ENCODE measurements around the gene F8. TPM values are rescaled to one million over a fixed set of nuclear protein-coding genes. Genes with fewer than 3 reads are reported as not detected.
"Not testable (repeated sequence)": the region's sequence is repeated elsewhere in the genome, so short reads cannot be mapped to it uniquely, and the experiment has no call there.

Gene F8
- total and polyA plus RNA-seq, 10 of the 15 experiments (the other 5 are each of a cell fraction or from before 2014, with no cell fraction given) = 3.0 to 8.1 (median 5.1) TPM

- no peak for TF ChIP-seq BCL3 (IDR thresholded peaks at IDR 0.05; ENCODE audit: borderline replicate concordance, insufficient read depth, low read depth, low read length, poor library complexity, severe bottlenecking)
Measured at GRCh38 chrX:154890990-154891639, 131.4 kb downstream of the F8 start (continued).

- H3K27me3 ChIP-seq (replicated peaks in 1 of 2; ENCODE audit: control insufficient read depth in 2 of 2, insufficient read depth in 2 of 2, low read length in 1 of 2); DNase-seq (ENCODE audit: low read depth, low spot score); H3K9me3 ChIP-seq (replicated peaks; ENCODE audit: control insufficient read depth, insufficient read depth, low read length); H3K4me2 ChIP-seq (ENCODE audit: control insufficient read depth, insufficient read depth); H3K36me3 ChIP-seq (ENCODE audit: control insufficient read depth in 2 of 2, insufficient read depth in 2 of 2, low read length in 1 of 2); POLR2A ChIA-PET; in situ Hi-C loops (cut with MboI); H2AFZ ChIP-seq (ENCODE audit: control insufficient read depth, low read depth, low read length); SMC1A ChIA-PET (ENCODE audit: uncharacterized antibody, unreplicated experiment); H3K4me1 ChIP-seq (ENCODE audit: control insufficient read depth, insufficient read depth, low read length); H3K9ac ChIP-seq (ENCODE audit: control insufficient read depth, insufficient read depth, low read length); RAD21 ChIA-PET (ENCODE audit: unreplicated experiment); FAIRE-seq; H3K4me3 ChIP-seq; H4K20me1 ChIP-seq (ENCODE audit: control insufficient read depth, insufficient read depth); BruUV-seq (replicated peaks); intact Hi-C loops (cut with micrococcal nuclease; ENCODE audit: unreplicated experiment); H3K79me2 ChIP-seq (ENCODE audit: control insufficient read depth, insufficient read depth, low read length); H3K27ac ChIP-seq (ENCODE audit: control insufficient read depth, insufficient read depth); CTCF ChIA-PET: not testable (repeated sequence)
- WGBS (ENCODE audit: insufficient coverage, insufficient replicate concordance, low lambda C conversion rate, missing lambda C conversion rate) = no CpG with 5 or more reads among the region's 62 CpGs
- peak; percentile 62 for ATAC-seq
Measured at GRCh38 chrX:154886789-154887221, 135.7 kb downstream of the F8 start.

GRCh38 chrX:154886069-154886788, 136.3 kb downstream of the F8 start, which contains the start of gene F8A1:
Gene F8A1, plus strand, starts transcription at chrX:154886355. Its CDS starts 20 bp downstream, at chrX:154886375.
- H3K4me2 ChIP-seq (ENCODE audit: control insufficient read depth, insufficient read depth); FAIRE-seq; H3K9me3 ChIP-seq (replicated peaks; ENCODE audit: control insufficient read depth, insufficient read depth, low read length); intact Hi-C loops (cut with micrococcal nuclease; ENCODE audit: unreplicated experiment); H3K4me1 ChIP-seq (ENCODE audit: control insufficient read depth, insufficient read depth, low read length); H4K20me1 ChIP-seq (ENCODE audit: control insufficient read depth, insufficient read depth); in situ Hi-C loops (cut with MboI); H3K4me3 ChIP-seq; H2AFZ ChIP-seq (ENCODE audit: control insufficient read depth, low read depth, low read length); RAD21 ChIA-PET (ENCODE audit: unreplicated experiment); H3K27ac ChIP-seq (ENCODE audit: control insufficient read depth, insufficient read depth); CTCF ChIA-PET; DNase-seq (ENCODE audit: low read depth, low spot score); H3K36me3 ChIP-seq (ENCODE audit: control insufficient read depth in 2 of 2, insufficient read depth in 2 of 2, low read length in 1 of 2); POLR2A ChIA-PET; BruUV-seq (replicated peaks); H3K27me3 ChIP-seq (replicated peaks in 1 of 2; ENCODE audit: control insufficient read depth in 2 of 2, insufficient read depth in 2 of 2, low read length in 1 of 2); H3K79me2 ChIP-seq (ENCODE audit: control insufficient read depth, insufficient read depth, low read length); H3K9ac ChIP-seq (ENCODE audit: control insufficient read depth, insufficient read depth, low read length); SMC1A ChIA-PET (ENCODE audit: uncharacterized antibody, unreplicated experiment): not testable (repeated sequence)
- ATAC-seq = peak; percentile 81
- WGBS (ENCODE audit: insufficient coverage, insufficient replicate concordance, low lambda C conversion rate, missing lambda C conversion rate) = no CpG with 5 or more reads among the region's 91 CpGs

GRCh38 chrX:154885549-154885948, 137.0 kb downstream of the F8 start:
- BruUV-seq (replicated peaks); FAIRE-seq; H3K4me2 ChIP-seq (ENCODE audit: control insufficient read depth, insufficient read depth); SMC1A ChIA-PET (ENCODE audit: uncharacterized antibody, unreplicated experiment); H3K27ac ChIP-seq (ENCODE audit: control insufficient read depth, insufficient read depth); H3K9me3 ChIP-seq (replicated peaks; ENCODE audit: control insufficient read depth, insufficient read depth, low read length); H2AFZ ChIP-seq (ENCODE audit: control insufficient read depth, low read depth, low read length); H4K20me1 ChIP-seq (ENCODE audit: control insufficient read depth, insufficient read depth); RAD21 ChIA-PET (ENCODE audit: unreplicated experiment); H3K4me1 ChIP-seq (ENCODE audit: control insufficient read depth, insufficient read depth, low read length); CTCF ChIA-PET; H3K4me3 ChIP-seq; H3K9ac ChIP-seq (ENCODE audit: control insufficient read depth, insufficient read depth, low read length); H3K27me3 ChIP-seq (replicated peaks in 1 of 2; ENCODE audit: control insufficient read depth in 2 of 2, insufficient read depth in 2 of 2, low read length in 1 of 2); H3K79me2 ChIP-seq (ENCODE audit: control insufficient read depth, insufficient read depth, low read length); DNase-seq (ENCODE audit: low read depth, low spot score); H3K36me3 ChIP-seq (ENCODE audit: control insufficient read depth in 2 of 2, insufficient read depth in 2 of 2, low read length in 1 of 2); in situ Hi-C loops (cut with MboI); intact Hi-C loops (cut with micrococcal nuclease; ENCODE audit: unreplicated experiment); POLR2A ChIA-PET: not testable (repeated sequence)
- 10% methylated on average over 3 of the region's 14 CpGs for WGBS (ENCODE audit: insufficient coverage, insufficient replicate concordance, low lambda C conversion rate, missing lambda C conversion rate)
- peak; percentile 67 for ATAC-seq
